Ammon's horn (tissue), 1 donor: ENCODE data around the gene CEP170B.
"Not testable (repeated sequence)": the region's sequence is repeated elsewhere in the genome, so short reads cannot be mapped to it uniquely, and the experiment has no call there.

Experiments used
- DNase-seq: peaks from one replicate; pipeline ENCODE4 v3.0.0-alpha.2; 2016; ENCODE audit warnings: low spot score

Gene CEP170B

GRCh38 chr14:104891664-104892530 lies 26.8 kb downstream of the CEP170B start:
- DNase-seq, result peak; percentile 1

GRCh38 chr14:104892531-104893434 lies 27.7 kb downstream of the CEP170B start:
- DNase-seq, result peak; percentile 1

- DNase-seq, result peak; percentile 1
These were observed 28.6 kb downstream of the CEP170B start for GRCh38 chr14:104893435-104894207.

- peak; percentile 1 for DNase-seq
These were observed 29.5 kb downstream of the CEP170B start for GRCh38 chr14:104894331-104895206.

GRCh38 chr14:104895207-104895785 lies 30.2 kb downstream of the CEP170B start:
- DNase-seq, result peak; percentile 1

- peak; percentile 3 for DNase-seq
These were observed 31.0 kb downstream of the CEP170B start for GRCh38 chr14:104895786-104896661.

GRCh38 chr14:104897330-104898194 lies 32.5 kb downstream of the CEP170B start:
- DNase-seq, result peak; percentile 1

GRCh38 chr14:104898195-104898558 lies 33.1 kb downstream of the CEP170B start:
- no peak for DNase-seq

- no peak for DNase-seq
These were observed 33.9 kb downstream of the CEP170B start for GRCh38 chr14:104898870-104899510.

GRCh38 chr14:104899781-104900180 lies 34.7 kb downstream of the CEP170B start:
- no peak for DNase-seq

GRCh38 chr14:104900639-104901512 lies 35.8 kb downstream of the CEP170B start:
- DNase-seq, result no peak

- DNase-seq, result no peak
These were observed 38.9 kb downstream of the CEP170B start for GRCh38 chr14:104903990-104904389.

GRCh38 chr14:104904650-104905578 lies 39.8 kb downstream of the CEP170B start:
- DNase-seq, result not testable (repeated sequence)

GRCh38 chr14:104905579-104905933 lies 40.5 kb downstream of the CEP170B start:
- DNase-seq, result not testable (repeated sequence)

- no peak for DNase-seq
These were observed 43.2 kb downstream of the CEP170B start for GRCh38 chr14:104908303-104908702.

GRCh38 chr14:104912053-104912452 lies 47.0 kb downstream of the CEP170B start:
- no peak for DNase-seq
